Right lobe of liver (tissue), 6 donors: Measurements from ENCODE around the gene TBX21. TPM values are rescaled to one million over a fixed set of nuclear protein-coding genes. Genes with fewer than 3 reads are reported as not detected.

Experiments
- ATAC-seq, 4 donors: fragments of 200-7000 bp; cut with Tn5 transposase; one replicate each; pipeline ENCODE4 v1.9.1; 2020; ENCODE audit warnings: mild to moderate bottlenecking in 4 of 4, moderate library complexity in 4 of 4
- DNase-seq, 3 donors: peaks; one replicate each; pipeline ENCODE4 v3.0.0-alpha.2; 2020
- H3K27ac ChIP-seq, 3 donors: fragments of 200-600 bp; one replicate each; pipeline ENCODE4 v1.8.0; 2022
- H3K27me3 ChIP-seq, 2 donors: fragments of 200-600 bp; one replicate each; pipeline ENCODE4 v1.8.0; 2022
- H3K36me3 ChIP-seq, 4 donors: fragments of 200-600 bp; sonication (generic) in 1 of 4; one replicate each; pipeline versions ENCODE4 v1.5.1 to v1.8.0; 2017 to 2022; ENCODE audit warnings: control low read depth in 1 of 4
- H3K4me1 ChIP-seq, 4 donors: fragments of 200-600 bp; sonication (generic) in 1 of 4; one replicate each; pipeline versions ENCODE4 v1.5.1 to v1.8.0; 2017 to 2022; ENCODE audit warnings: control low read depth in 1 of 4
- H3K4me3 ChIP-seq, 3 donors: fragments of 200-600 bp; one replicate each; pipeline ENCODE4 v1.8.0; 2022
- H3K9me3 ChIP-seq, 4 donors: fragments of 200-600 bp; sonication (generic) in 1 of 4; one replicate each; pipeline versions ENCODE4 v1.5.1 to v1.8.0; 2017 to 2022; ENCODE audit warnings: control low read depth in 1 of 4
- POLR2A ChIP-seq: fragments of 450-650 bp; IDR thresholded peaks from one replicate; pipeline ENCODE4 v1.6.1; 2017; ENCODE audit warnings: antibody characterized with exemption, mild to moderate bottlenecking
- WGBS: methylation state at CpG from one replicate; pipeline ENCODE4 v1.1.6; 2018; ENCODE audit warnings: low coverage, low lambda C conversion rate; ENCODE audit not compliant: insufficient coverage; ENCODE audit errors: missing lambda C conversion rate; 5-methylcytosine and 5-hydroxymethylcytosine counted together
- intact Hi-C, 2 donors: fragments of 100-400 bp; cut with DNase I; formaldehyde crosslinking; loops; one replicate each; pipeline versions ENCODE4 v1.11.2 to v1.14.1; 2022
- total RNA-seq, 6 experiments: library from RNA; depleted of rRNA in 2 of 6; stranded (reverse); fragments of >200 nt in 2 of 6; fragmentation: NEBNext Ultra II Directional in 3 of 6; extraction: Animal tissue kit (Norgen Biotek cat#: 25700) in 3 of 6; gene quantifications; one replicate each; pipeline versions ENCODE4 v1.1.0 to v1.2.4, GENCODE V29; 2016 to 2023
- TF ChIP-seq, protein P1 (sequence below), 4 donors: fragments of 200-600 bp in 3 of 4; fragments of 450-650 bp in 1 of 4; IDR thresholded peaks; one replicate each; pipeline versions ENCODE4 v1.5.1 to v1.8.0; 2016 to 2022; ENCODE audit warnings: antibody characterized with exemption in 4 of 4, mild to moderate bottlenecking in 2 of 4
- donor health status: DM: no; HTN: yes; CAD: no.
- donor health status: DM: no; HTN: no; CAD: no.
- donor health status: DM: no; HTN: no; CAD: no.
- donor health status: DM: no; HTN: yes; CAD: no.
- donor health status: DM: no; HTN: yes; CAD: no.

Gene TBX21
- total RNA-seq, 6 experiments from 2014 or later: 0.19 to 0.56 (median 0.24) TPM; not detected in 1

- H3K4me1 ChIP-seq: peaks cover 0 to 3% (median 0%) of the 10 kb centered on the region in 4 donors
- no peaks in the 10 kb centered on the region for H3K9me3 ChIP-seq
- TF ChIP-seq POLR2A: no peak
- TF ChIP-seq, protein P1, sequence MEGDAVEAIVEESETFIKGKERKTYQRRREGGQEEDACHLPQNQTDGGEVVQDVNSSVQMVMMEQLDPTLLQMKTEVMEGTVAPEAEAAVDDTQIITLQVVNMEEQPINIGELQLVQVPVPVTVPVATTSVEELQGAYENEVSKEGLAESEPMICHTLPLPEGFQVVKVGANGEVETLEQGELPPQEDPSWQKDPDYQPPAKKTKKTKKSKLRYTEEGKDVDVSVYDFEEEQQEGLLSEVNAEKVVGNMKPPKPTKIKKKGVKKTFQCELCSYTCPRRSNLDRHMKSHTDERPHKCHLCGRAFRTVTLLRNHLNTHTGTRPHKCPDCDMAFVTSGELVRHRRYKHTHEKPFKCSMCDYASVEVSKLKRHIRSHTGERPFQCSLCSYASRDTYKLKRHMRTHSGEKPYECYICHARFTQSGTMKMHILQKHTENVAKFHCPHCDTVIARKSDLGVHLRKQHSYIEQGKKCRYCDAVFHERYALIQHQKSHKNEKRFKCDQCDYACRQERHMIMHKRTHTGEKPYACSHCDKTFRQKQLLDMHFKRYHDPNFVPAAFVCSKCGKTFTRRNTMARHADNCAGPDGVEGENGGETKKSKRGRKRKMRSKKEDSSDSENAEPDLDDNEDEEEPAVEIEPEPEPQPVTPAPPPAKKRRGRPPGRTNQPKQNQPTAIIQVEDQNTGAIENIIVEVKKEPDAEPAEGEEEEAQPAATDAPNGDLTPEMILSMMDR (IDR thresholded peaks at IDR 0.05): no peak
- H3K27ac ChIP-seq: no peak overlapping the region
- intact Hi-C loops: no loop called here
- peaks cover 0 to 12% of the 10 kb centered on the region in 2 donors for H3K27me3 ChIP-seq
- no peaks in the 10 kb centered on the region for H3K36me3 ChIP-seq
- ATAC-seq (no peak), DNase-seq (no peak)
- H3K4me3 ChIP-seq: no peak overlapping the region
- WGBS: 63% methylated on average over 3 of the region's 4 CpGs
Measured at GRCh38 chr17:47728214-47728877, 4.7 kb upstream of the TBX21 start.

DNA sequence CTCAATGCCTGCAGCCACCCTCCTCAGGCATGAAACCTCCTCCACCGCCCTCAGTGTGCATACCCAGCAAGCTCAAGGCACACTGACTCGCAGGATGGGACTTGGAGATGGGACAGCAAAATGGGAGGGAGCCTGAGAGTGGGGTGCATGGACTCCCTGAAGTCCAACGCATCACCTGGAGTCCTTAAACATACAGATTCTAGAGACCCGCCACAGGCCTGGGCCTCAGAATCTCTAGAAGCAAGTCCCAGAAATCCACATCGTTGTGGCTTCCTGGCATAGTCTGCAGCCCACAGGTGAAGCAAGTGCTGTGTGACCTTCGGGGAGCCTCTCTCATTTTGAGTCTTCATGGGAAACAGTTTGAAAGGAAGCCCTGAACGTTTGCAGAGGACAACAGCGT, 3.6 kb upstream of the TBX21 start:
- H3K36me3 ChIP-seq: no peaks in the 10 kb centered on the region
- no peak for TF ChIP-seq POLR2A
- TF ChIP-seq, protein P1 (IDR thresholded peaks at IDR 0.05): no peak
- no peaks in the 10 kb centered on the region for H3K9me3 ChIP-seq
- H3K27ac ChIP-seq: no peak overlapping the region
- no peak for DNase-seq
- no peak for ATAC-seq
- H3K4me1 ChIP-seq: peaks cover 0 to 8% (median 0%) of the 10 kb centered on the region in 4 donors
- peaks cover 0 to 20% of the 10 kb centered on the region in 2 donors for H3K27me3 ChIP-seq
- intact Hi-C loops: no loop called here
- WGBS: 68% methylated on average over 6 of the region's 8 CpGs
- H3K4me3 ChIP-seq: no peak overlapping the region

DNA sequence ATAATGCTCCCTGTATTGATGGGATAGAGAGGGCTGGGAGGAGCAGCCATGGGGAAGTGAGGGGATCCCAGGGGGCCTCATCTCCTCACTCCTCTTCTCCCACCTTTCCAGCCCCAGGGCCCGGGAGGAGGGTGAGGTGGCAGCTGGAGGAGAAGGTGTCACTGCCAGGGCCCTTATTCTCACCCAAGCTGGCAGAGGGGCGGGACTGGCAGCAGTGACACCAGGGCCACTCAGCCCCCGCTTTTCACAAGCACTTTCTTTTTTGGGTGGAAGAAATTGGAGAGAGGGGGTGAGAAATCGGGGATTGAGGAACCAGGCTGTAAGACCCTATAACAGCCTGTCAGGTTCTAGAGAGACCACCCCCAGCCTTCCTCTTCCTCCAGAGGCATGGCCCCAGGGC, 2.4 kb upstream of the TBX21 start:
- Histone ChIP-seq H3K27me3 (peaks cover 0 to 20% of the 10 kb centered on the region in 2 donors), H3K27ac (no peak overlapping the region), H3K4me1 (peaks cover 0 to 8% (median 0%) of the 10 kb centered on the region in 4 donors), H3K4me3 (no peak overlapping the region), H3K36me3 (no peaks in the 10 kb centered on the region), H3K9me3 (no peaks in the 10 kb centered on the region)
- intact Hi-C loops: no loop called here
- TF ChIP-seq, protein P1 (IDR thresholded peaks at IDR 0.05): no peak
- no peak for TF ChIP-seq POLR2A
- 90% methylated on average over 3 of the region's 4 CpGs for WGBS
- DNase-seq: no peak
- no peak for ATAC-seq

- Histone ChIP-seq H3K27me3 (peaks cover 0 to 20% of the 10 kb centered on the region in 2 donors), H3K36me3 (no peaks in the 10 kb centered on the region), H3K4me3 (no peak overlapping the region), H3K4me1 (peaks cover 0 to 8% (median 0%) of the 10 kb centered on the region in 4 donors), H3K9me3 (no peaks in the 10 kb centered on the region), H3K27ac (no peak overlapping the region)
- intact Hi-C loops: no loop called here
- TF ChIP-seq, protein P1 (IDR thresholded peaks at IDR 0.05): no peak
- no peak for TF ChIP-seq POLR2A
- DNase-seq: no peak
- no peak for ATAC-seq
- 86% methylated on average over 2 of the region's 2 CpGs for WGBS
Measured at GRCh38 chr17:47731396-47731795, 1.6 kb upstream of the TBX21 start.
